SKM-1 treated with dmso at 0.1 percent for 144 hours (cell line): ENCODE measurements around the gene CDC37L1.

Source experiments
- DNase-seq: peaks from one replicate; lab custom pipeline; 2025; ENCODE audit not compliant: unreplicated experiment; lab: John Stamatoyannopoulos, UW

The CDC37L1 gene

DNA sequence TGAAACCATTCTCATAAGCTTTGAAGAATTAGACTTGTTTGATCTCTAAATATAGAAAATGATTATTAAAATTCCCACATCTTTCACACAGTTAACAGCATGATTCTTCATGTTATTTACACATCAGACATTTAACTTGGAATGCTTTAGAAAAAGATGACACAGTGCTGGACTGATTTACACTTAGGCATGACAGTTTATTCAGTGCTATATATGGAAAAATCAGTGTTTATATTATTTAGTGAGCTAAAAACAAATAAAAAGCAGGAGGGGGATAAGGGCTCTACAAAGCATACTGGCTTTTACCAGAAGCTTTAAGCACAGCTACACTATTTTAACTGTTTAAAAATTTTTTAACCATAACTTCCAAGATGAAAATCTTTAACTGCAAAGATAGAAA lies 30.0 kb downstream of the CDC37L1 start:
- DNase-seq: no peak

DNA sequence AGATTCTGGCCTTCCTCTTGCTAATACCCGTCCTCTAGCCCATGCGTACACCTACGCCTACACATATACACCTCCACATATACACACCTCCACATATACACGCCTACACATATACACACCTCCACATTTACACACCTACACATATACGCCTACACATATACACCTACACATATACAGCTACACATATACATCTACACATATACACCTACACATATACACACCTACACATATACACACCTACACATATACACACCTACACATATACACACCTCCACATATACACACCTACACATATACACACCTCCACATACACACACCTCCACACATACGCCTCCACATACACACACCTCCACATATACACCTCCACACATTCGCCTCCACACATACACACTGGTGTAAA lies 34.5 kb downstream of the CDC37L1 start:
- DNase-seq: no peak

DNA sequence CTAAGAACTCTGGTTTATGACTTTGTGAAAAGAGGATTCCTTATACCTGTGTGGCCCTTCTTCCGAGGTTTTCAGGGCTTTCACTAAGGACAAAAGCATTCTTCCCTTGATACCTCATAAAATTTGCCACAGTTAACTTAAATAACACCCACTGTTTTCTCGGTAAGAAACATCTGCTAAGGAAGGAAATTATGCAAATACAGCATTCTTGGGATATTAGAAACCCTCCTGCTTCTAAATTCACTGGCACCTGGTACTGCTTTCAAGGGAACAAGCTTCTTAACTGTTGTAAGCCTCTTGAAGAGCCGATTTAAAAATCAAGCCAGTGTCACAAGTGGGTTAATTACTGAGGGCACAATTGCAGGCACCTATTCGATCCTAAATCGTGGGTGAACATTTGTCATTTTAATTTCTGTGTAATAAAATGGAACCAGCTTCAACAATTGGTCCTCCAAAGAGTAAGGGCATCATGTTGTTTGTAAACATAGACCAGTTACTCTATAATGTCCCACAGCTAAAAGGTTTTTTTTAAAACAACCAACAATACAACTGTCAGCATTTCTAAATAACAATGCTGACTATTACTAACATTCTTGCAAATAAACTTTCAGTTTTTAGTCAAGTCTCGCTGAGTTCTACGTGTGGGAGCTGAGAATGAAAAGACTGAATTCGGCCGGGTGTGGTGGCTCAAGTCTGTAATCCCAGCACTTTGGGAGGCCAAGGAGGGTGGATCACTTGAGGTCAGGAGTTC lies 35.1 kb downstream of the CDC37L1 start:
- no peak for DNase-seq

DNA sequence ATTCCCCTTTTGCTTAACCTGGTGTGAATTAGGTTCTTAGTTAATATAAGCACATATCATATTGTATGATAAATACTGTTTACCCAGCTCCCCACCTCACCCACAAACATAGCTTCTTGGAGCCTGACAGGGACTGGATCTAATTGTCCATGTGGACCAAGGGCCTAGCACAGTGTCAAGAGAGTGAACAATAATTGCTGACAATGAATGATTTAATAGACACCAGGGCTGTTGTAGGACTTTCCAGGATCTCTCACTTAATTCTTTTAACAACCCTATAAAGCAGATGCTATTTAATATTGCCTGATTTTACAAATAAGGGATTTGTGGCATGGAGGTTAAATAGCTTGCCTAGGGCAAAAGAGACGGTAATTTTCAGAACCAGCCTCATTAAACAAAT lies 36.8 kb downstream of the CDC37L1 start:
- DNase-seq: no peak

- no peak for DNase-seq
Observed at GRCh38 chr9:4717815-4718214, 38.4 kb downstream of the CDC37L1 start.

DNA sequence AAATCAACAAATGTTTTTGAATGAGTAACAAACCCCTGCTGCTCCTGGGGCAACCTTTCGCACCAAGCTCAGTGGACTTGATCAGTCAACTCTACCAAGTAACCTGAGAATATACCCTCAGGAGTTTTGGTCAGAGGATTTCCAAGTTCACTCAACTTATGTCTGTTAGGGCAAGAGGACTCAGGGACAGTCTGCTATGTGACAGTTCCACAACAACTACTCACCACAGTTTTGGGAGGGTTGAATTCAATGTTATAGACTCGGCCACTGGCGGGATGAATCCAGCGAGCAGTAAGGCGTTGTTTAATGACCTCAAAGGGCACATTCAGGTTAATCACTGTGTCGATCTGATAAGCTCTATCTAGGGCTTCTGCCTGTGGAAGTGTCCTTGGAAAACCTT lies 39.5 kb downstream of the CDC37L1 start:
- DNase-seq: no peak

DNA sequence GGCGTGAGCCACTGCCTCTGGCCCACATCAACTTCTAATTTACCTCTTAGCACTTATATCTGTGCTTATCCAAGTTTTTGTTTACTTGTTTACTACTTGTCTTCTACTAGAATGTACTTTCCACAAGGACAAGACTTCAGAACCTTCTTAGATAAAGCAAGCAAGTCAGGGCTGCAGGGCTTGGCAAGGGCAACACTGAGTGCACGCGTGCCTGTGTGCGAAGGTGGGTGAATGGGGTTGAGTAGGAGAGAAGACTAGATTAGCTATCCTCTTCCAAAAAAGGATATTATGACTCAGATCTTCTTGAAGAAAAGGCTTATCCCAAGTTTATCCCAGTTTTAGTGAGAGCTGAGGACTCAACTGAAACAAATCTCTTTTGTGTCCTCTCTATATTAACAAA lies 42.4 kb downstream of the CDC37L1 start:
- no peak for DNase-seq

DNA sequence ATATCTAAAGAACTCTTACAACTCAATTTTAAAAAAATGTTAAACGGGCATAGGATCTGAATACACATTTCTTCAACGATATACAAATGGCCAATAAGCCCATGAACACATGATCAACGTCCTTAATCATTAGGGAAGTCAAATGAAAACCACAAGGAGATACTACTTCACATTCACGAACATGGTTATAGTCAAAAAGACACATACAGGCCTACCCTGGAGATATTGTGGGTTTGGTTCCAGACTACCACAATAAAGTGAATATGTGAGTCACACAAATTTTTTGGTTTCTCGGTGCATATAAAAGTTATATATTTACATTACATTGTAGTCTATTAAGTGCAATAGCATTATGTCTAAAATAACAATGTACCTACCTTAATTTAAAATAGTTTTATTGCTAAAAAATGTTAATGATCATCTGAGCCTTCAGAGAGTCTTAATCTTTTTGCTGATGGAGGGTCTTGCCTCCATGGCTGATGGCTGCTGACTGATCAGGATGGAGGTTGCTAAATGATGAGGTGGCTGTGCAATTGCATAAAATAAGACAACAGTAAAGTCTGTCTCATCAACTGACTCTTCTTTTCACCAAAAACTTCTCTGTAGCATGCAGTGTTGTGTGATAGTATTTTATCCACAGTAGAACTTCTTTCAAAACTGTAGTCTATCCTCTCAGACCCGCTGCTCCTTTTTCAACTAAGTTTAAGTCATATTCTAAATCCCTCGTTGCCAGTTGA lies 46.5 kb downstream of the CDC37L1 start:
- DNase-seq: no peak

- DNase-seq: no peak
Observed at GRCh38 chr9:4727593-4727992, 48.2 kb downstream of the CDC37L1 start.

GRCh38 chr9:4732890-4733289 lies 53.5 kb downstream of the CDC37L1 start:
- DNase-seq: no peak

DNA sequence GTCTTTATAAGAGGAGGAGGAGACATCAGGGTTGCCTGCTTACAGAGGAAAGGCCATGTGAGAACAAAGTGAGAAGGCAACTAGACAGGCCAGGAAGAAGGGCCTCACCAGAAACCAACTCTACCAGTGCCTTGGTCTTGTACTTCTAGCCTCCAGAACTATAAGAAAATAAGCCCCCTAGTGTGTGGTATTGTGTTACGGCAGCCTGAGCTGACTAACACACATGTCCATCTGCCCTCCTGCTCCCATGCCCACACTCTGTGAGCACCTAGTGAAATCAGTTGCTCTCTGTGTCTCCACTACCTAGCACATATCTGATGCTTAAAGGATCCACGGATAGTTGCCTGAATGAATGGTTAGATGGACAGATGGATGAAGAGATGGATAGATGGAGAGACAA lies 54.8 kb downstream of the CDC37L1 start:
- no peak for DNase-seq

DNA sequence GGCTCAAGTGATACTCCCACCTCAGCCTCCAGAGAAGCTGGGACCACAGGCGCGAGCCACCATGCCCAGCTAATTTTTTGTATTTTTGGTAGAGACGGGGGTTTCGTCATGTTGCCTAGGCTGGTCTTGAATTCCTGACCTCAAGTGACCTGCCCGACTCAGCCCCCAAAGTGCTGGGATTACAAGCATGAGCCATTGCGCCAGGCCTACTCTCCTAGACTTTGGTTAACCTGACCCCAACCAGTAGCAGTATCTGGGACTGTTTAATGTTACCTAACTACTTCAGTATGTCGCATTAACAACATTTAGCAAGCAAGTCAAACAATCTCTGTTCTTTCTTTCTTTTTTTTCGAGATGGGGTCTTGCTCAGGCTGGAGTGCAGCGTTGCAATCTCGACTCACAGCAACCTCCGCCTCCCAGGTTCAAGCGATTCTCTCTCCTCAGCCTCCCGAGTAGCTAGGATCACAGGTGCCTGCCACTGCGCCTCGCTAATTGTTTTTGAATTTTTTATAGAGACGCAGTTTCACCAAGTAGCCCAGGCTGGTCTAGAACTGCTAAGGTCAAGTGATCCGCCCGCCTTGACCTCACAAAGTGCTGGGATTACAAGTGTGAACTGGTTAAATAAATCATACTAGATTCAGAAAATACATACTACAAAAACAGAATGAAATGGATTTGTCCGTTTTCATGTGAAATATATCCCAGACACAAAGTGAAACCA lies 59.7 kb downstream of the CDC37L1 start:
- DNase-seq: no peak

DNA sequence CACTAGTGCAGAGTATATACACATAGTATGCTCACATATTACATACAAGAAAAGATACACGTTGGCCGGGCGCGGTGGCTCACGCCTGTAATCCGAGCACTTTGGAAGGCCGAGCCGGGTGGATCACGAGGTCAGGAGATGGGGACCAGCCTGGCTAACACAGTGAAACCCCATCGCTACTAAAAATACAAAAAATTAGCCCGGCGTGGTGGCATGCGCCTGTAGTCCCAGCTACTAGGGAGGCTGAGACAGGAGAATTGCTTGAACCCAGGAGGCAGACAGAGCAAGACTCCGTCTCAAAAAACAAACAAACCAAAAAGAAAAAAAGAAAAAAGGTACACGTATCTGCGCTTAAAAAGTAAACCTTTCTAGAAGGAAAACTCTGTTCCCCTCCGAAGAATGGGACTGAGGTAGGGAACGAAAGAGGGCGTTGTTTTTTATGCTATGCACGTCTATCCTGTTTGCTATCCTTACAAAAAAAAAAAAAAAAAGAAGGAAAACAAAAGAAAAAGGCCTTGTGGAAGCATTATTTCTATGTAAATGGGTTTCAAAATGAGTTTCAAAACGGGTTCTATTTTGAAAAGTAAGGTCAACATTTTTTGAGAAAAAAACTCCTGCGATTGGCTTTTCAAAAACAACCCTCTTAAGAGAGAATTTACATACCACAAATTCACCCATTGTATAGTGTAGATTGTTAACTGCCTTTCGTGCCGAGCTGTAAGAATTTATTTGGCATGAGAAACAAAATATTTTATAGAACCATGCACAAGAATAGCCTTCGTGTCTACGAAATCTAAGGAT lies 60.4 kb downstream of the CDC37L1 start:
- DNase-seq: no peak

DNA sequence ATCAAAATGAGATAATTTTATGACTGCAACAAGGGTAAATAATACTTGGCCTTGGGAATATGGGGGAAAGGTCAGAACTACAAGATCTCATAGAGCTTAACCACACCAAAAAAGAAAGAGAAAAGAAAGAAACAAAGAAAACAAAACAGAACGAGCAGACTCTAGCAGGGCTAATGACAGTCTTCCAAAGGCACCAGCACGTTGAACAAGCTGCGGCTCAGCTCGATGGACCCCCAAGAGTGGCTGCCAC lies 60.9 kb downstream of the CDC37L1 start:
- DNase-seq: no peak

DNA sequence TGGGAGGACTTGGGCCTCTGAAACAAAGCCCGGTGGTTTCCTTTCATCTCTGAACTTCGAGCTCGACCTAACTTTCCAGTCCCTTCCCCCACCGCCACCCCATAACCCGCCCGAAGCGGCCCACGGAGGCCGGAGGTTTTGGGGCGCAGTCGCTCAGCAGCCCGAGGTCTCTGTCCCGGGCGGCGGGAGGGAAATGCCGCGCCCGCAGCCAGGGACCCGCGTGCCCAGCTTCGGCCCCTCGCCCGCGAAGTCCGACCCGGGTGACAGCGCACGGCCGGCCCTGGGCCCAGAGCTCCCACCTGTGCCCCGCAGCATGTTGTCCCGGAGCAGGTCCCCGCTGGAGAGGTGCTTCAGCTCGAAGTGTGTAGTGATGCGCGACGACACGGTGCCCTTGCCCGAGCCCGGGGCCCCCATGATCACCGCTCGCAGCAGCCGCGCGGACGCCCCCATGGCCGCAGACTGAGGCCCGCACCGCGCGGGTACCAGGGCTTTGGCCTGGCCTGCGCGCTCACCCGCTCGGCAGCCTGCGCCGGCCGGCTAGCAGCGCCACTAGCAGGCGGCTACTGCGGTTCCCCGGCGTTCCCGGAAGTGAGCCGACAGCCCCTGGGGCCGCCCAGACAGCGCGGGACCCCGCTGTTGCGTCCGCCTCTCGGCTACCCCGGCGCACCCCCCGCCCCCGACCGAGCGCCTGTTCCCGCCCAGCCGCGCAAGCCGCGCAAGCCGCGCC lies 61.4 kb downstream of the CDC37L1 start, which contains the start of gene AK3:
Gene AK3, minus strand, starts transcription at position 565 of the 727 bp plus-strand sequence. Its CDS starts 115 bp downstream, at position 450.
- DNase-seq: peak; percentile 65

GRCh38 chr9:4741365-4742089 lies 62.2 kb downstream of the CDC37L1 start:
- peak; percentile 8 for DNase-seq

DNA sequence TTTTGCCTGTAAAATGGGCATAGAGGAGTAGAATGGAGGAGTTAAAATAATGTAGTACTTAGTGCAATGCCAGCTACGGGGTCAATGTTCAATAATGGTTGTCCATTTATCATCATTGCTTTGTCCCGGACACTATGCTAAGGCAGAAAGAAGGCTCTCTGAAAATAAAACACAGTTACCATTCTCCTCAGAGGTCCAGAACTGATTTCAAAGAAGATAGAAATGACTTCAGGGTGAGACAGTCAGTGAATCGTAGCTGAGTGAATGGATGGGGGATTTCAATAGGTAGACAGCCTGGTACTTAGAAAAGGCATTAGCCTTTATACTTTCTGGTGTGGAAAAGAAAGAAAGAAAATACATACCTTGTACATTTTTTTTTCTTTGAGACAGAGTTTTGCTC lies 62.9 kb downstream of the CDC37L1 start:
- no peak for DNase-seq

- DNase-seq: peak; percentile 7
Observed at GRCh38 chr9:4743131-4743875, 63.9 kb downstream of the CDC37L1 start.

- DNase-seq: no peak
Observed at GRCh38 chr9:4746278-4747030, 67.1 kb downstream of the CDC37L1 start.
